H1 (cell line): ENCODE measurements around the gene ADAT3. TPM values are rescaled to one million over a fixed set of nuclear protein-coding genes. Genes with fewer than 3 reads are reported as not detected.

Experiments
- CTCF ChIA-PET: fragments of 300-600 bp; sonication (Branson Sonifier 250); formaldehyde crosslinking; loops from one replicate; lab custom pipeline; 2021; ENCODE audit not compliant: partially characterized antibody; lab: Charles Lee
- POLR2A ChIA-PET: fragments of 300-600 bp; sonication (Branson Sonifier 250); formaldehyde crosslinking; loops from one replicate; lab custom pipeline; 2021; ENCODE audit warnings: inconsistent platforms; ENCODE audit not compliant: partially characterized antibody; lab: Charles Lee
- DNase-seq, 2 experiments: peaks; one replicate each; pipeline versions ENCODE4 v3.0.0 to v3.0.0-alpha.2; 2010 to 2022; ENCODE audit warnings: low spot score in 2 of 2, low read depth in 1 of 2, mixed read lengths in 1 of 2
- FAIRE-seq: peaks from 2 replicates; lab custom pipeline; 2011; peaks lifted over from hg19 to GRCh38; lab: Jason Lieb, UNC
- H2AFZ ChIP-seq: 2 replicates; pipeline ENCODE4 v1.8.1; 2012; ENCODE audit warnings: low read length, inconsistent platforms
- H2AK5ac ChIP-seq: 2 replicates; pipeline ENCODE4 v1.6.1; 2013; ENCODE audit warnings: low read depth, low read length
- H2BK120ac ChIP-seq: replicated peaks from 2 replicates; pipeline ENCODE3; 2013; ENCODE audit warnings: low read depth, low read length, inconsistent platforms
- H2BK12ac ChIP-seq: 2 replicates; pipeline ENCODE4 v1.6.1; 2013; ENCODE audit warnings: low read depth, low read length
- H2BK15ac ChIP-seq: 2 replicates; pipeline ENCODE4 v1.6.1; 2013; ENCODE audit warnings: low read length
- H2BK20ac ChIP-seq: 2 replicates; pipeline ENCODE4 v1.6.1; 2013; ENCODE audit warnings: low read length
- H2BK5ac ChIP-seq: 2 replicates; pipeline ENCODE4 v1.6.1; 2013; ENCODE audit warnings: low read depth, low read length
- H3K14ac ChIP-seq: 2 replicates; pipeline ENCODE4 v1.6.1; 2013; ENCODE audit warnings: inconsistent platforms; ENCODE audit not compliant: insufficient read length
- H3K18ac ChIP-seq: 2 replicates; pipeline ENCODE4 v1.6.1; 2013; ENCODE audit warnings: low read length; ENCODE audit errors: extremely low read depth
- H3K23ac ChIP-seq: 2 replicates; pipeline ENCODE4 v1.6.1; 2013; ENCODE audit warnings: inconsistent platforms; ENCODE audit not compliant: insufficient read length
- H3K23me2 ChIP-seq: 2 replicates; pipeline ENCODE4 v1.6.1; 2013; ENCODE audit warnings: low read depth, low read length
- H3K27ac ChIP-seq: 2 replicates; pipeline ENCODE4 v1.6.1; 2011; ENCODE audit warnings: low read depth, low read length, inconsistent platforms
- H3K27me3 ChIP-seq, 4 experiments: replicated peaks in 1 of 4; 1 replicate in 1 of 4; 2 replicates in 3 of 4; pipeline versions ENCODE4 v1.6.1 to v1.8.1; 2011 to 2013; ENCODE audit warnings: low read length in 3 of 4, mild to moderate bottlenecking in 3 of 4, inconsistent platforms in 2 of 4, mixed read lengths in 2 of 4, moderate library complexity in 1 of 4; ENCODE audit not compliant: control insufficient read depth in 3 of 4, insufficient read depth in 3 of 4; ENCODE audit errors: extremely low read depth in 1 of 4
- H3K36me3 ChIP-seq, 4 experiments: 2 replicates each; pipeline versions ENCODE4 v1.6.1 to v1.8.1; 2011 to 2013; ENCODE audit warnings: mild to moderate bottlenecking in 4 of 4, low read length in 3 of 4, moderate library complexity in 2 of 4, control low read depth in 1 of 4, inconsistent platforms in 1 of 4; ENCODE audit not compliant: insufficient read depth in 4 of 4, control insufficient read depth in 2 of 4
- H3K4ac ChIP-seq: replicated peaks from 2 replicates; pipeline ENCODE3; 2013; ENCODE audit warnings: low read length, low read depth, mixed read lengths, inconsistent platforms; ENCODE audit not compliant: insufficient read length
- H3K4me1 ChIP-seq, 4 experiments: replicated peaks in 1 of 4; 1 replicate in 1 of 4; 2 replicates in 3 of 4; pipeline versions ENCODE4 v1.6.1 to v1.8.1; 2011 to 2013; ENCODE audit warnings: low read length in 3 of 4, inconsistent platforms in 2 of 4, mixed read lengths in 1 of 4; ENCODE audit not compliant: insufficient read depth in 4 of 4, control insufficient read depth in 3 of 4
- H3K4me2 ChIP-seq, 2 experiments: 2 replicates each; pipeline versions ENCODE4 v1.6.1 to v1.8.1; 2011 to 2013; ENCODE audit warnings: low read depth in 2 of 2, low read length in 2 of 2, control low read depth in 1 of 2, inconsistent platforms in 1 of 2, mild to moderate bottlenecking in 1 of 2; ENCODE audit not compliant: insufficient read depth in 1 of 2
- H3K4me3 ChIP-seq, 4 experiments: fragments of 200-600, 300-600 bp in 1 of 4; sonication (generic), shearing (Covaris generic), sonication (Bioruptor Twin) in 1 of 4; 2 replicates each; pipeline versions ENCODE4 v1.5.1 to v1.8.1; 2011 to 2016; ENCODE audit warnings: low read length in 4 of 4, low read depth in 3 of 4, control low read depth in 2 of 4, inconsistent platforms in 2 of 4, mild to moderate bottlenecking in 2 of 4, mixed read lengths in 1 of 4, moderate library complexity in 1 of 4; ENCODE audit not compliant: insufficient read depth in 2 of 4; ENCODE audit errors: extremely low read depth in 1 of 4
- H3K56ac ChIP-seq: replicated peaks from 2 replicates; pipeline ENCODE3; 2013; ENCODE audit warnings: low read depth, mild to moderate bottlenecking, mixed read lengths, low read length, inconsistent platforms; ENCODE audit not compliant: insufficient read length
- H3K79me1 ChIP-seq: 2 replicates; pipeline ENCODE4 v1.6.1; 2013; ENCODE audit warnings: low read depth, low read length, control low read depth
- H3K79me2 ChIP-seq, 2 experiments: 2 replicates each; pipeline versions ENCODE4 v1.6.1 to v1.8.1; 2012 to 2013; ENCODE audit warnings: low read length in 2 of 2, mild to moderate bottlenecking in 2 of 2, inconsistent platforms in 1 of 2; ENCODE audit not compliant: insufficient read depth in 2 of 2, control insufficient read depth in 1 of 2
- H3K9ac ChIP-seq, 4 experiments: replicated peaks in 1 of 4; 1 replicate in 1 of 4; 2 replicates in 3 of 4; pipeline versions ENCODE4 v1.6.1 to v1.8.1; 2011 to 2013; ENCODE audit warnings: low read depth in 3 of 4, low read length in 3 of 4, control low read depth in 2 of 4, mild to moderate bottlenecking in 2 of 4, moderate library complexity in 2 of 4, inconsistent platforms in 1 of 4; ENCODE audit errors: extremely low read depth in 1 of 4
- H3K9me3 ChIP-seq, 2 experiments: 2 replicates each; pipeline versions ENCODE4 v1.6.1 to v1.8.1; 2012 to 2013; ENCODE audit warnings: mild to moderate bottlenecking in 2 of 2, moderate library complexity in 2 of 2, control low read depth in 1 of 2, inconsistent platforms in 1 of 2, low read depth in 1 of 2, low read length in 1 of 2, mixed read lengths in 1 of 2; ENCODE audit not compliant: insufficient read depth in 2 of 2
- H4K20me1 ChIP-seq, 2 experiments: replicated peaks in 1 of 2; 2 replicates each; pipeline versions ENCODE3 to v1.8.1; 2011 to 2013; ENCODE audit warnings: inconsistent platforms in 2 of 2, low read length in 2 of 2, mild to moderate bottlenecking in 1 of 2; ENCODE audit not compliant: insufficient read depth in 2 of 2, control insufficient read depth in 1 of 2
- H4K5ac ChIP-seq: 2 replicates; pipeline ENCODE4 v1.6.1; 2013; ENCODE audit warnings: low read length, low read depth, mixed read lengths, inconsistent platforms; ENCODE audit not compliant: insufficient read length
- H4K8ac ChIP-seq: 2 replicates; pipeline ENCODE4 v1.8.0; 2013; ENCODE audit warnings: mild to moderate bottlenecking, moderate library complexity, low read length, inconsistent platforms; ENCODE audit not compliant: insufficient read depth; ENCODE audit errors: extremely low read depth
- H4K91ac ChIP-seq: replicated peaks from 2 replicates; pipeline ENCODE3; 2013; ENCODE audit warnings: low read length, mixed read lengths, inconsistent platforms; ENCODE audit not compliant: insufficient read length
- SIN3A ChIP-seq, 2 experiments: IDR thresholded peaks in 1 of 2; conservative IDR thresholded peaks in 1 of 2; 2 replicates each; pipeline ENCODE4 v1.6.1; 2011 to 2012; ENCODE audit warnings: low read length in 2 of 2, improper control_type of control experiment in 1 of 2, low read depth in 1 of 2, mild to moderate bottlenecking in 1 of 2
- TAF7 ChIP-seq: optimal IDR thresholded peaks from 2 replicates; pipeline ENCODE3; 2011; ENCODE audit warnings: low read depth, mild to moderate bottlenecking, inconsistent platforms, low read length, moderate library complexity, borderline replicate concordance
- WGBS, 2 experiments: shearing (Covaris generic) in 1 of 2; methylation state at CpG; one replicate each; pipeline versions ENCODE4 v1.1.6 to v1.1.7; 2013 to 2015; ENCODE audit warnings: low lambda C conversion rate in 2 of 2, mixed read lengths in 2 of 2, inconsistent platforms in 1 of 2, low coverage in 1 of 2, missing lambda C conversion rate in 1 of 2; ENCODE audit not compliant: insufficient replicate concordance in 2 of 2, insufficient coverage in 1 of 2, insufficient read length in 1 of 2; ENCODE audit errors: extremely low coverage in 1 of 2, missing lambda C conversion rate in 1 of 2; 5-methylcytosine and 5-hydroxymethylcytosine counted together
- polyA plus RNA-seq, 7 experiments: library from polyadenylated mRNA; depleted of rRNA in 3 of 7; stranded (reverse) in 5 of 7; unstranded in 2 of 7; fragments of >200 nt in 5 of 7; fragments of 200-250 nt in 2 of 7; gene quantifications; 1 replicate in 5 of 7; 2 replicates in 1 of 7; 4 replicates in 1 of 7; pipeline versions ENCODE4 v1.2.1 to v1.2.3, GENCODE V29; 2011 to 2013; ENCODE audit warnings: missing spikeins in 2 of 7, mixed read lengths in 2 of 7
- total RNA-seq: library from RNA; stranded (reverse); fragmentation: NEBNext Ultra II Directional; extraction: Animal tissue kit (Norgen Biotek cat#: 25700); gene quantifications from 2 replicates; pipeline ENCODE4 v1.2.1, GENCODE V29; 2021

Gene ADAT3
- total and polyA plus RNA-seq, 2 of the 8 experiments (the other 6 are each of a cell fraction or from before 2014, with no cell fraction given): 5.4 to 10.8 TPM

GRCh38 chr19:1860042-1860775 is 45.0 kb upstream of the ADAT3 start:
- POLR2A ChIA-PET: interaction anchor here (1.1 kb wide), 1 partner anchor 44 kb away, joined by 3 read pairs; no protein-coding TSS in a partner anchor
- no peak overlapping the region; the same call in 1 of the 2 replicates for H4K8ac ChIP-seq
- H2BK120ac ChIP-seq: no peak overlapping the region
- H4K5ac ChIP-seq: no peak overlapping the region
- no peak overlapping the region; a peak in 1 of 7 replicates for H3K9ac ChIP-seq
- CTCF ChIA-PET: interaction anchor here (1.3 to 1.7 kb wide), 2 partner anchors 17 to 27 kb away, joined by 3 to 5 read pairs; no protein-coding TSS in a partner anchor
- peaks cover 0 to 59% (median 48%) of the 10 kb centered on the region in 4 experiments; a peak in 6 of 7 replicates for H3K4me1 ChIP-seq
- H2BK15ac ChIP-seq: no peak overlapping the region
- peak overlapping the region; percentile 89 to 90 for H3K4me2 ChIP-seq
- peaks cover 22% of the 10 kb centered on the region for H3K79me1 ChIP-seq
- H2AK5ac ChIP-seq: no peak overlapping the region
- peaks cover 0 to 15% (median 6%) of the 10 kb centered on the region in 4 experiments; a peak in 5 of 7 replicates for H3K27me3 ChIP-seq
- 40% methylated on average over 18 of the region's 32 CpGs; no CpG with 5 or more reads in 1 of the 2 experiments for WGBS, 2 experiments
- no peak overlapping the region for H2BK5ac ChIP-seq
- H3K79me2 ChIP-seq: peaks cover 18 to 62% of the 10 kb centered on the region in 2 experiments; a peak in 3 of 4 replicates
- peaks cover 12% of the 10 kb centered on the region; the same call in 1 of the 2 replicates for H3K23me2 ChIP-seq
- H3K23ac ChIP-seq: no peak overlapping the region
- no peak overlapping the region for H3K56ac ChIP-seq
- no peak for FAIRE-seq
- TF ChIP-seq TAF7 (no peak), SIN3A (conservative IDR thresholded peaks at IDR 0.05 in 1 of 2, IDR thresholded peaks at IDR 0.05 in 1 of 2; ENCODE audit: low read depth in 1 of 2, low read length in 2 of 2) (0 out of 4 replicates have a peak, but pooled peaks of 1 of the 2 experiments have one; percentile 45)
- no peaks in the 10 kb centered on the region for H3K36me3 ChIP-seq
- no peak overlapping the region for H4K91ac ChIP-seq
- no peak overlapping the region for H3K14ac ChIP-seq
- H4K20me1 ChIP-seq: peaks cover 39 to 49% of the 10 kb centered on the region in 2 experiments
- H3K4me3 ChIP-seq: peak overlapping the region in 3 of 4 experiments; percentile 72 to 84 (median 81); a peak in 5 of 8 replicates
- H3K4ac ChIP-seq: no peak overlapping the region
- H2AFZ ChIP-seq: no peak overlapping the region
- peak in 1 of 2 experiments; percentile 61 for DNase-seq
- no peaks in the 10 kb centered on the region for H3K9me3 ChIP-seq
- H3K27ac ChIP-seq: no peak overlapping the region
- H2BK20ac ChIP-seq: no peak overlapping the region
- H3K18ac ChIP-seq: no peak overlapping the region
- no peak overlapping the region for H2BK12ac ChIP-seq
